ENCODE data around the gene RALGDS.

- TF ChIP-seq CTCF (conservative IDR thresholded peaks at IDR 0.05; ENCODE audit: low read length) (no peak), EZH2phosphoT487 (IDR thresholded peaks at IDR 0.05; ENCODE audit: borderline replicate concordance, low read depth, low read length) (no peak)
Observed at GRCh38 chr9:133111808-133112662, 9.0 kb downstream of the RALGDS start.

Measured in OCI-LY7 (cell line).